Aorta (tissue), 5 donors: ENCODE results near the gene KIF26A. TPM values are rescaled to one million over a fixed set of nuclear protein-coding genes. Genes with fewer than 3 reads are reported as not detected.

Experiments
- ATAC-seq: fragments of 200-7000 bp; cut with Tn5 transposase; one replicate; pipeline ENCODE4 v1.9.1; 2022; ENCODE audit warnings: moderate library complexity; ENCODE audit not compliant: low FRiP score
- DNase-seq, 2 donors: peaks; one replicate each; pipeline ENCODE4 v3.0.0-alpha.2; 2020
- H3K27ac ChIP-seq, 2 donors: one replicate each; pipeline ENCODE4 v1.5.1; 2013; ENCODE audit warnings: low read length in 2 of 2, mild to moderate bottlenecking in 2 of 2, moderate library complexity in 2 of 2, control low read depth in 1 of 2, inconsistent platforms in 1 of 2, low read depth in 1 of 2
- H3K27me3 ChIP-seq, 2 donors: one replicate each; pipeline ENCODE4 v1.6.1; 2013; ENCODE audit warnings: control low read depth in 1 of 2, low read length in 1 of 2, mild to moderate bottlenecking in 1 of 2, moderate library complexity in 1 of 2; ENCODE audit not compliant: insufficient read depth in 2 of 2, control insufficient read depth in 1 of 2
- H3K36me3 ChIP-seq, 2 donors: one replicate each; pipeline ENCODE4 v1.6.1; 2013; ENCODE audit warnings: control low read depth in 1 of 2, low read length in 1 of 2, mild to moderate bottlenecking in 1 of 2; ENCODE audit not compliant: insufficient read depth in 2 of 2, control insufficient read depth in 1 of 2
- H3K4me1 ChIP-seq, 2 donors: one replicate each; pipeline ENCODE4 v1.6.1; 2013; ENCODE audit warnings: low read length in 2 of 2, control low read depth in 1 of 2, mild to moderate bottlenecking in 1 of 2, moderate library complexity in 1 of 2; ENCODE audit not compliant: insufficient read depth in 2 of 2, control insufficient read depth in 1 of 2
- H3K4me3 ChIP-seq, 2 donors: one replicate each; pipeline ENCODE4 v1.5.1; 2013; ENCODE audit warnings: low read length in 2 of 2, control low read depth in 1 of 2, mild to moderate bottlenecking in 1 of 2
- H3K9me3 ChIP-seq: one replicate; pipeline ENCODE4 v1.6.1; 2013; ENCODE audit warnings: mild to moderate bottlenecking, low read length; ENCODE audit not compliant: control insufficient read depth
- WGBS, 2 donors: extraction: QIAGEN DNeasy Blood & Tissue Kit; methylation state at CpG; one replicate each; pipeline ENCODE4 v1.1.7; 2013; 5-methylcytosine and 5-hydroxymethylcytosine counted together
- intact Hi-C, 2 donors: fragments of 100-400 bp; cut with DNase I; formaldehyde crosslinking; loops; one replicate each; pipeline versions ENCODE4 v1.14.2 to v1.15.0; 2022
- polyA plus RNA-seq, 2 donors: library from polyadenylated mRNA; stranded (reverse); fragments of 200-250 nt; gene quantifications; one replicate each; pipeline ENCODE4 v1.2.3, GENCODE V29; 2013
- total RNA-seq, 2 donors: library from RNA; stranded (reverse); fragmentation: NEBNext Ultra II Directional; extraction: Animal tissue kit (Norgen Biotek cat#: 25700); gene quantifications; one replicate each; pipeline ENCODE4 v1.2.1, GENCODE V29; 2021
- donor health status: healthy with polysubstance abuse.
- donor health status: Bipolar disorder and iron deficiency.
- donor health status: DM: no; HTN: no; CAD: no.
- donor health status: DM: no; HTN: no; CAD: no.
- donor health status: DM: yes; HTN: yes; CAD: no.

Gene KIF26A
- total and polyA plus RNA-seq, 4 donors: 0.13 to 8.3 (median 3.2) TPM

- no peaks in the 10 kb centered on the region for H3K9me3 ChIP-seq
- no peaks in the 10 kb centered on the region for H3K36me3 ChIP-seq
- no peaks in the 10 kb centered on the region for H3K27me3 ChIP-seq
- 85% methylated on average over 14 of the region's 14 CpGs for WGBS, 2 donors
- no peak overlapping the region for H3K27ac ChIP-seq
- no peak for DNase-seq
- intact Hi-C loops: no loop called here
- no peak overlapping the region for H3K4me3 ChIP-seq
- no peaks in the 10 kb centered on the region for H3K4me1 ChIP-seq
- no peak for ATAC-seq
These were observed 61.7 kb downstream of the KIF26A start for GRCh38 chr14:104200106-104200505.

DNA sequence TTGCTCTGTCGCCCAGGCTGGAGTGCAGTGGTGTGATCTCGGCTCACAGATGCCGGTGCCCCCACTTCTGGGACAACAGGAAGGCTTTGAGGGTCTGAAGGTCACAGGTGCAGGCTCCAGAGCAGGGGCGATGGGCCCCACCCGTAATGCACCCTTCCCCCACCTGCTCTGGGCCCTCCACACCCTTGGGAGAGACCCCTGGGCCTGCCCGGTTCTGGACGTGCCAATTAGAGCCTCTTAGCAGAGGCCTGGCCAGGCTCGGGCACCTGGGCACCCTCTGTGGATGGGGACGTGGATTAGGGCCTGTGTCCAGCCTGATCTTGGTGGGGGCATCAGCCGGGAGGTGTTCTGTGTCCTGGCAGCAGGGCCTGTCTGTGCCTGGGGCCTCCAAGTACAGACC is 62.2 kb downstream of the KIF26A start:
- no peaks in the 10 kb centered on the region for H3K36me3 ChIP-seq
- ATAC-seq: no peak
- no peaks in the 10 kb centered on the region for H3K4me1 ChIP-seq
- 84 to 90% methylated on average over 10 of the region's 10 CpGs for WGBS, 2 donors
- H3K27me3 ChIP-seq: no peaks in the 10 kb centered on the region
- no peak overlapping the region for H3K4me3 ChIP-seq
- no peak for DNase-seq
- H3K27ac ChIP-seq: no peak overlapping the region
- intact Hi-C loops: no loop called here
- no peaks in the 10 kb centered on the region for H3K9me3 ChIP-seq

DNA sequence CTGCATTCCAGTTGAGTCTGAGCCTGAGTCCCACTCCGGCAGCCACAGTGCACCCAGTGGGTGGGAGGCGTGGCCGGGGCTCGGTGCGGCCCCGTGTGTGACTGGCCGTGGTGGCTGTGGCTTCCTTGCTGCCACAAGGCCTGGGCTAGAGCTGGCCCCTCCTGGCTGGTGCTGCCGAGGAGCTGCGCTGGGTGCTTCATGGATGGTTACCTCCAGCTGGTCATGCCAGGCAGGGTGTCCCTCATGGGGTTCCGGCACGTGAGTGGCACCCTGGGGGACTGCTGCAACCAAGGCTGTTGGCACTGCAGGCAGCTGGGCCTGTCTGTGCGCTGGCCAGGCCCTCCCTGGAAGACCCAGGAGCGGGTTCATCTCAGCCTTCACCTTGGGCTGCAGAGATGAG is 62.7 kb downstream of the KIF26A start:
- Histone ChIP-seq H3K36me3 (no peaks in the 10 kb centered on the region), H3K4me1 (no peaks in the 10 kb centered on the region), H3K27ac (no peak overlapping the region), H3K4me3 (no peak overlapping the region), H3K27me3 (no peaks in the 10 kb centered on the region), H3K9me3 (no peaks in the 10 kb centered on the region)
- DNase-seq: no peak
- ATAC-seq: no peak
- intact Hi-C loops: no loop called here
- WGBS, 2 donors: 85 to 92% methylated on average over 11 to 13 of the region's 13 CpGs

GRCh38 chr14:104201496-104201895 is 63.1 kb downstream of the KIF26A start:
- ATAC-seq (no peak), DNase-seq (no peak)
- H3K4me1 ChIP-seq: no peaks in the 10 kb centered on the region
- no peaks in the 10 kb centered on the region for H3K9me3 ChIP-seq
- H3K27me3 ChIP-seq: no peaks in the 10 kb centered on the region
- H3K27ac ChIP-seq: no peak overlapping the region
- intact Hi-C loops: no loop called here
- H3K4me3 ChIP-seq: no peak overlapping the region
- WGBS, 2 donors: 81% methylated on average over 8 to 9 of the region's 9 CpGs
- H3K36me3 ChIP-seq: no peaks in the 10 kb centered on the region

GRCh38 chr14:104202259-104203070 is 64.1 kb downstream of the KIF26A start:
- no peak overlapping the region for H3K4me3 ChIP-seq
- WGBS, 2 donors: 17 to 19% methylated on average over 27 of the region's 27 CpGs
- H3K27me3 ChIP-seq: no peaks in the 10 kb centered on the region
- DNase-seq: no peak
- ATAC-seq: no peak
- intact Hi-C loops: no loop called here
- H3K27ac ChIP-seq: no peak overlapping the region
- no peaks in the 10 kb centered on the region for H3K36me3 ChIP-seq
- no peaks in the 10 kb centered on the region for H3K9me3 ChIP-seq
- H3K4me1 ChIP-seq: no peaks in the 10 kb centered on the region

GRCh38 chr14:104203071-104203425 is 64.7 kb downstream of the KIF26A start:
- no peak overlapping the region for H3K4me3 ChIP-seq
- H3K9me3 ChIP-seq: no peaks in the 10 kb centered on the region
- 73 to 78% methylated on average over 8 of the region's 8 CpGs for WGBS, 2 donors
- no peaks in the 10 kb centered on the region for H3K27me3 ChIP-seq
- ATAC-seq: no peak
- H3K4me1 ChIP-seq: no peaks in the 10 kb centered on the region
- no peak overlapping the region for H3K27ac ChIP-seq
- intact Hi-C loops: no loop called here
- DNase-seq: no peak
- no peaks in the 10 kb centered on the region for H3K36me3 ChIP-seq

DNA sequence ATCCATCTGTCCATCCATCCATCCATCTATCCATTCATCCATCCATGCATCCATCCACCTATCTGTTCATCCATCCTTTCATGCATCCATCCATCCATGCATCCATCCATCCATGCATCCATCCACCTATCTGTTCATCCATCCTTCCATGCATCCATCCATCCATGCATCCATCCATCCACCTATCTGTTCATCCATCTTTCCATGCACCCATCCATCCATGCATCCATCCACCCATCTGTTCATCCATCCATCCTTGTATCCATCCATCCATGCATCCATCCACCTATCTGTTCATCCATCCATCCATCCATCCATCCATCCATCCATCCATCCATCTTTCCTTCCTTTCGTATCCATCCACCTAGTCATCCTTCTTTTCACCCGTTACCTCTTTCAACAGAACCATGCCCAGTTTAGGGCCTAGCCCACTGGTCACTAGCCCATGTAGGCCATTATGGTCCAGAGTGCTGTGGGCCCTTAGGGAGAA is 66.3 kb downstream of the KIF26A start:
- 96 to 100% methylated on average over 2 of the region's 2 CpGs for WGBS, 2 donors
- H3K36me3 ChIP-seq: no peaks in the 10 kb centered on the region
- no peak overlapping the region for H3K27ac ChIP-seq
- H3K9me3 ChIP-seq: no peaks in the 10 kb centered on the region
- H3K4me1 ChIP-seq: no peaks in the 10 kb centered on the region
- intact Hi-C loops: no loop called here
- ATAC-seq (no peak), DNase-seq (no peak)
- H3K27me3 ChIP-seq: no peaks in the 10 kb centered on the region
- no peak overlapping the region for H3K4me3 ChIP-seq

DNA sequence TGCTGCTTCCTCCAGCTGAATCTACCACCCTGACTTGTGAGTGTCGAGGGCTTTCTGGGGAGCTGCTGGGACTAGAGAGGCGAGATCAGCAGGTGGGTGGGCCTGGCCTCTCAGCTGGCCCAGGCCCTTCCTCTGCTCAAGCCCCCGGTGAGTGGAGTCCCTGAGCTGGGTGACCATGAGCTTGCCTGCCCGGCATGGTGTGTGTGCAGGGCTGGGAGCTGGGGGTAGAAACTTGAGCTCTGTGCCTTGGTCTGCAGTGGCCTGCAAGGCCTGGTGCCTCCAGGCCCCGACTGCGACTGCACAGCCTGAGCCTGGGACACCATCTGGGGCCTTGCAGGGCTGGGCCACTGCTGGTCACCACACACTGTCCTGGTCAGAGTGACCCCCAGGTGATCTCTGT is 67.4 kb downstream of the KIF26A start:
- intact Hi-C loops: no loop called here
- WGBS, 2 donors: 74 to 75% methylated on average over 6 of the region's 6 CpGs

GRCh38 chr14:104206281-104206904 is 68.0 kb downstream of the KIF26A start:
- Histone ChIP-seq H3K9me3 (no peaks in the 10 kb centered on the region), H3K4me1 (no peaks in the 10 kb centered on the region), H3K36me3 (no peaks in the 10 kb centered on the region), H3K27me3 (no peaks in the 10 kb centered on the region), H3K4me3 (no peak overlapping the region), H3K27ac (no peak overlapping the region)
- ATAC-seq (peak; percentile 24), DNase-seq (no peak)
- intact Hi-C loops: no loop called here
- 53 to 55% methylated on average over 15 of the region's 15 CpGs for WGBS, 2 donors

More for the DNA sequence above, 67.4 kb downstream of the KIF26A start:
- Histone ChIP-seq H3K4me1 (no peaks in the 10 kb centered on the region), H3K27me3 (no peaks in the 10 kb centered on the region), H3K27ac (no peak overlapping the region), H3K9me3 (no peaks in the 10 kb centered on the region), H3K4me3 (no peak overlapping the region), H3K36me3 (no peaks in the 10 kb centered on the region)
- ATAC-seq (peak; percentile 9), DNase-seq (no peak)
